ENCODE results near the gene GBE1. TPM values are rescaled to one million over a fixed set of nuclear protein-coding genes. Genes with fewer than 3 reads are reported as not detected.

Gene GBE1
- total RNA-seq, 1 donor from 2014 or later = 10.9 TPM

GRCh38 chr3:81658322-81658997, 103.0 kb downstream of the GBE1 start:
- DNase-seq (ENCODE audit: low spot score, unreplicated experiment) = no peak
- no peaks in the 10 kb centered on the region for H3K36me3 Mint-ChIP-seq (ENCODE audit: insufficient read depth)
- H3K4me1 Mint-ChIP-seq (ENCODE audit: low read depth) = peaks cover 7% of the 10 kb centered on the region
- no peaks in the 10 kb centered on the region for H3K27me3 Mint-ChIP-seq
- TF ChIP-seq CTCF (IDR thresholded peaks at IDR 0.05; ENCODE audit: unreplicated experiment) = no peak
- H3K27ac Mint-ChIP-seq = peak overlapping the region; percentile 11
- H3K9me3 Mint-ChIP-seq (ENCODE audit: low read depth) = peaks cover 3% of the 10 kb centered on the region
- H3K4me3 Mint-ChIP-seq (ENCODE audit: low read depth) = no peak overlapping the region

- Mint-ChIP-seq H3K4me1 (ENCODE audit: low read depth) (no peaks in the 10 kb centered on the region), H3K36me3 (ENCODE audit: insufficient read depth) (no peaks in the 10 kb centered on the region), H3K27me3 (no peaks in the 10 kb centered on the region), H3K9me3 (ENCODE audit: low read depth) (no peaks in the 10 kb centered on the region), H3K27ac (no peak overlapping the region), H3K4me3 (ENCODE audit: low read depth) (no peak overlapping the region)
- no peak for DNase-seq (ENCODE audit: low spot score, unreplicated experiment)
- TF ChIP-seq CTCF (IDR thresholded peaks at IDR 0.05; ENCODE audit: unreplicated experiment) = no peak
Observed at GRCh38 chr3:81651139-81651538, 110.3 kb downstream of the GBE1 start.

- Mint-ChIP-seq H3K36me3 (ENCODE audit: insufficient read depth) (no peaks in the 10 kb centered on the region), H3K9me3 (ENCODE audit: low read depth) (no peaks in the 10 kb centered on the region), H3K4me3 (ENCODE audit: low read depth) (no peak overlapping the region), H3K27me3 (no peaks in the 10 kb centered on the region), H3K4me1 (ENCODE audit: low read depth) (no peaks in the 10 kb centered on the region), H3K27ac (no peak overlapping the region)
- DNase-seq (ENCODE audit: low spot score, unreplicated experiment) = no peak
- no peak for TF ChIP-seq CTCF (IDR thresholded peaks at IDR 0.05; ENCODE audit: unreplicated experiment)
Observed at GRCh38 chr3:81650187-81650586, 111.3 kb downstream of the GBE1 start.

GRCh38 chr3:81645248-81645647, 116.2 kb downstream of the GBE1 start:
- Mint-ChIP-seq H3K27ac (no peak overlapping the region), H3K36me3 (ENCODE audit: insufficient read depth) (no peaks in the 10 kb centered on the region), H3K4me1 (ENCODE audit: low read depth) (no peaks in the 10 kb centered on the region), H3K27me3 (no peaks in the 10 kb centered on the region), H3K9me3 (ENCODE audit: low read depth) (no peaks in the 10 kb centered on the region), H3K4me3 (ENCODE audit: low read depth) (no peak overlapping the region)
- no peak for DNase-seq (ENCODE audit: low spot score, unreplicated experiment)
- no peak for TF ChIP-seq CTCF (IDR thresholded peaks at IDR 0.05; ENCODE audit: unreplicated experiment)

GRCh38 chr3:81643721-81644120, 117.7 kb downstream of the GBE1 start:
- H3K27me3 Mint-ChIP-seq = no peaks in the 10 kb centered on the region
- no peaks in the 10 kb centered on the region for H3K4me1 Mint-ChIP-seq (ENCODE audit: low read depth)
- H3K36me3 Mint-ChIP-seq (ENCODE audit: insufficient read depth) = no peaks in the 10 kb centered on the region
- peak; percentile 37 for TF ChIP-seq CTCF (IDR thresholded peaks at IDR 0.05; ENCODE audit: unreplicated experiment)
- no peak for DNase-seq (ENCODE audit: low spot score, unreplicated experiment)
- H3K4me3 Mint-ChIP-seq (ENCODE audit: low read depth) = no peak overlapping the region
- H3K9me3 Mint-ChIP-seq (ENCODE audit: low read depth) = no peaks in the 10 kb centered on the region
- H3K27ac Mint-ChIP-seq = no peak overlapping the region
